ENCODE results near the gene ARHGEF6. TPM values are rescaled to one million over a fixed set of nuclear protein-coding genes. Genes with fewer than 3 reads are reported as not detected.

ARHGEF6 gene
- total and polyA plus RNA-seq, 4 donors, result 1.6 to 9.2 (median 4.2) TPM

- H3K4me1 ChIP-seq (ENCODE audit: control insufficient read depth in 4 of 4, insufficient read depth in 4 of 4, low read length in 3 of 4), result no peaks in the 10 kb centered on the region
- no peaks in the 10 kb centered on the region for H3K36me3 ChIP-seq (ENCODE audit: control insufficient read depth in 4 of 4, insufficient read depth in 3 of 4, low read depth in 1 of 4, low read length in 3 of 4)
- 92% methylated on average over 4 of the region's 4 CpGs for WGBS
- TF ChIP-seq FOXA2 (IDR thresholded peaks at IDR 0.05), result no peak
- no peak for TF ChIP-seq RXRA (IDR thresholded peaks at IDR 0.05)
- no peak for TF ChIP-seq RAD21 (IDR thresholded peaks at IDR 0.05)
- TF ChIP-seq SP1 (IDR thresholded peaks at IDR 0.05), result no peak
- no peak for TF ChIP-seq JUND (IDR thresholded peaks at IDR 0.05)
- no peak for TF ChIP-seq GABPA (IDR thresholded peaks at IDR 0.05 in 1 of 2, conservative IDR thresholded peaks at IDR 0.05 in 1 of 2)
- no peak for TF ChIP-seq CTCF (IDR thresholded peaks at IDR 0.05; ENCODE audit: low read depth, low read length, missing input control)
- TF ChIP-seq NR2F2 (IDR thresholded peaks at IDR 0.05), result no peak
- no peak for TF ChIP-seq MAX (IDR thresholded peaks at IDR 0.05)
- TF ChIP-seq FOXA1 (IDR thresholded peaks at IDR 0.05), result no peak
- TF ChIP-seq ZBTB33 (IDR thresholded peaks at IDR 0.05), result no peak
- no peak for TF ChIP-seq HNF4A (conservative IDR thresholded peaks at IDR 0.05)
- H3K27ac ChIP-seq (ENCODE audit: low read depth in 1 of 2, low read length in 2 of 2), result no peak overlapping the region
- H3K9me3 ChIP-seq (ENCODE audit: control insufficient read depth in 4 of 4, low read length in 3 of 4), result no peaks in the 10 kb centered on the region
- no peak for DNase-seq (ENCODE audit: low spot score)
- no peak overlapping the region for H3K9ac ChIP-seq (ENCODE audit: low read depth in 1 of 2, low read length in 2 of 2)
- H3K4me3 ChIP-seq (ENCODE audit: low read depth in 1 of 3, low read length in 3 of 3), result no peak overlapping the region
- H3K27me3 ChIP-seq (ENCODE audit: control insufficient read depth in 4 of 4, insufficient read depth in 4 of 4, low read length in 3 of 4), result no peaks in the 10 kb centered on the region
These were observed 28.4 kb downstream of the ARHGEF6 start for GRCh38 chrX:136752346-136752745.

- H3K9me3 ChIP-seq (ENCODE audit: control insufficient read depth in 4 of 4, low read length in 3 of 4), result no peaks in the 10 kb centered on the region
- 68% methylated on average over 2 of the region's 2 CpGs for WGBS
- H3K4me1 ChIP-seq (ENCODE audit: control insufficient read depth in 4 of 4, insufficient read depth in 4 of 4, low read length in 3 of 4), result no peaks in the 10 kb centered on the region
- DNase-seq (ENCODE audit: low spot score), result no peak
- H3K27ac ChIP-seq (ENCODE audit: low read depth in 1 of 2, low read length in 2 of 2), result no peak overlapping the region
- H3K27me3 ChIP-seq (ENCODE audit: control insufficient read depth in 4 of 4, insufficient read depth in 4 of 4, low read length in 3 of 4), result no peaks in the 10 kb centered on the region
- no peak for TF ChIP-seq ZBTB33 (IDR thresholded peaks at IDR 0.05)
- TF ChIP-seq REST (IDR thresholded peaks at IDR 0.05), result no peak
- no peak for TF ChIP-seq TAF1 (conservative IDR thresholded peaks at IDR 0.05)
- no peaks in the 10 kb centered on the region for H3K36me3 ChIP-seq (ENCODE audit: control insufficient read depth in 4 of 4, insufficient read depth in 3 of 4, low read depth in 1 of 4, low read length in 3 of 4)
- no peak overlapping the region for H3K4me3 ChIP-seq (ENCODE audit: low read depth in 1 of 3, low read length in 3 of 3)
- no peak overlapping the region for H3K9ac ChIP-seq (ENCODE audit: low read depth in 1 of 2, low read length in 2 of 2)
These were observed 30.4 kb downstream of the ARHGEF6 start for GRCh38 chrX:136750364-136750763.

Data from liver (tissue), 9 donors.